HUES64 (cell line): Measurements from ENCODE around the gene FILIP1L.

Experiments used
- H3K27ac ChIP-seq: 2 replicates; pipeline ENCODE4 v1.7.0; 2013; ENCODE audit warnings: low read depth, low read length, inconsistent platforms
- H3K27me3 ChIP-seq: 2 replicates; pipeline ENCODE4 v1.6.1; 2013; ENCODE audit warnings: mild to moderate bottlenecking, low read length; ENCODE audit not compliant: insufficient read depth
- H3K36me3 ChIP-seq: 2 replicates; pipeline ENCODE4 v1.6.1; 2013; ENCODE audit warnings: mild to moderate bottlenecking, low read length; ENCODE audit not compliant: insufficient read depth
- H3K4me1 ChIP-seq: 2 replicates; pipeline ENCODE4 v1.6.1; 2013; ENCODE audit warnings: mild to moderate bottlenecking, low read length, moderate library complexity; ENCODE audit not compliant: insufficient read depth
- H3K4me3 ChIP-seq: 2 replicates; pipeline ENCODE4 v1.5.1; 2013; ENCODE audit warnings: mild to moderate bottlenecking, low read length, moderate library complexity
- H3K9ac ChIP-seq: 2 replicates; pipeline ENCODE4 v1.6.1; 2013; ENCODE audit warnings: mild to moderate bottlenecking, low read depth, low read length
- H3K9me3 ChIP-seq: 2 replicates; pipeline ENCODE4 v1.6.1; 2013; ENCODE audit warnings: low read depth, low read length; ENCODE audit not compliant: insufficient read depth
- WGBS: fragments of 150-250, 120-280 bp; methylation state at CpG from one replicate; pipeline ENCODE4 v1.1.7; 2013; ENCODE audit warnings: missing lambda C conversion rate; 5-methylcytosine and 5-hydroxymethylcytosine counted together

Gene FILIP1L

GRCh38 chr3:100149713-100150415 lies 35.6 kb upstream of the FILIP1L start:
- Histone ChIP-seq H3K27me3 (no peaks in the 10 kb centered on the region), H3K4me1 (no peaks in the 10 kb centered on the region), H3K27ac (no peak overlapping the region), H3K9ac (no peak overlapping the region), H3K36me3 (peaks cover 13% of the 10 kb centered on the region), H3K9me3 (peaks cover under 1% of the 10 kb centered on the region; the same call in 1 of the 2 replicates), H3K4me3 (no peak overlapping the region)
- 97% methylated on average over 6 of the region's 6 CpGs for WGBS

- H3K4me3 ChIP-seq, result no peak overlapping the region
Measured at GRCh38 chr3:100149130-100149529, 34.8 kb upstream of the FILIP1L start.

GRCh38 chr3:100144255-100144866 lies 30.1 kb upstream of the FILIP1L start:
- Histone ChIP-seq H3K4me3 (no peak overlapping the region), H3K9me3 (peaks cover 12% of the 10 kb centered on the region; the same call in 1 of the 2 replicates), H3K27ac (no peak overlapping the region), H3K4me1 (no peaks in the 10 kb centered on the region), H3K9ac (no peak overlapping the region), H3K27me3 (no peaks in the 10 kb centered on the region), H3K36me3 (peaks cover 5% of the 10 kb centered on the region)
- 89% methylated on average over 1 of the region's 1 CpG for WGBS

More at GRCh38 chr3:100149130-100149529, 34.8 kb upstream of the FILIP1L start:
- no peak overlapping the region for H3K27ac ChIP-seq
- WGBS, result 99% methylated on average over 2 of the region's 2 CpGs
- H3K27me3 ChIP-seq, result no peaks in the 10 kb centered on the region
- no peaks in the 10 kb centered on the region for H3K9me3 ChIP-seq
- peaks cover 10% of the 10 kb centered on the region for H3K36me3 ChIP-seq
- no peaks in the 10 kb centered on the region for H3K4me1 ChIP-seq
- no peak overlapping the region for H3K9ac ChIP-seq

- H3K4me1 ChIP-seq, result no peaks in the 10 kb centered on the region
- 90% methylated on average over 1 of the region's 1 CpG for WGBS
- H3K4me3 ChIP-seq, result no peak overlapping the region
Measured at GRCh38 chr3:100141586-100141985, 27.3 kb upstream of the FILIP1L start.

GRCh38 chr3:100140976-100141375 lies 26.7 kb upstream of the FILIP1L start:
- Histone ChIP-seq H3K9me3 (peaks cover 12% of the 10 kb centered on the region; the same call in 1 of the 2 replicates), H3K4me1 (no peaks in the 10 kb centered on the region), H3K4me3 (no peak overlapping the region), H3K9ac (no peak overlapping the region), H3K27ac (no peak overlapping the region), H3K36me3 (no peaks in the 10 kb centered on the region), H3K27me3 (no peaks in the 10 kb centered on the region)
- WGBS, result 100% methylated on average over 1 of the region's 1 CpG

More at GRCh38 chr3:100141586-100141985, 27.3 kb upstream of the FILIP1L start:
- H3K9ac ChIP-seq, result no peak overlapping the region
- peaks cover 12% of the 10 kb centered on the region; the same call in 1 of the 2 replicates for H3K9me3 ChIP-seq
- H3K36me3 ChIP-seq, result no peaks in the 10 kb centered on the region
- H3K27me3 ChIP-seq, result no peaks in the 10 kb centered on the region
- H3K27ac ChIP-seq, result no peak overlapping the region

GRCh38 chr3:100136921-100137320 lies 22.6 kb upstream of the FILIP1L start:
- Histone ChIP-seq H3K36me3 (no peaks in the 10 kb centered on the region), H3K4me3 (no peak overlapping the region), H3K27me3 (no peaks in the 10 kb centered on the region), H3K9me3 (no peaks in the 10 kb centered on the region), H3K9ac (no peak overlapping the region), H3K27ac (no peak overlapping the region), H3K4me1 (no peaks in the 10 kb centered on the region)
- WGBS, result 100% methylated on average over 1 of the region's 1 CpG

- 89% methylated on average over 6 of the region's 6 CpGs for WGBS
Measured at GRCh38 chr3:100131241-100131640, 16.9 kb upstream of the FILIP1L start.

GRCh38 chr3:100129941-100130340 lies 15.6 kb upstream of the FILIP1L start:
- no peak overlapping the region for H3K27ac ChIP-seq
- H3K36me3 ChIP-seq, result no peaks in the 10 kb centered on the region
- WGBS, result 100% methylated on average over 1 of the region's 1 CpG
- no peak overlapping the region for H3K4me3 ChIP-seq
- H3K9me3 ChIP-seq, result no peaks in the 10 kb centered on the region
- H3K4me1 ChIP-seq, result no peaks in the 10 kb centered on the region
- no peak overlapping the region for H3K9ac ChIP-seq
- H3K27me3 ChIP-seq, result no peaks in the 10 kb centered on the region

More at GRCh38 chr3:100131241-100131640, 16.9 kb upstream of the FILIP1L start:
- no peaks in the 10 kb centered on the region for H3K4me1 ChIP-seq
- H3K9me3 ChIP-seq, result no peaks in the 10 kb centered on the region
- H3K4me3 ChIP-seq, result no peak overlapping the region
- no peaks in the 10 kb centered on the region for H3K36me3 ChIP-seq
- no peak overlapping the region for H3K27ac ChIP-seq
- no peaks in the 10 kb centered on the region for H3K27me3 ChIP-seq
- H3K9ac ChIP-seq, result no peak overlapping the region

GRCh38 chr3:100128565-100128964 lies 14.3 kb upstream of the FILIP1L start:
- no peak overlapping the region for H3K9ac ChIP-seq
- H3K36me3 ChIP-seq, result no peaks in the 10 kb centered on the region
- H3K4me3 ChIP-seq, result no peak overlapping the region
- H3K4me1 ChIP-seq, result no peaks in the 10 kb centered on the region
- H3K27me3 ChIP-seq, result no peaks in the 10 kb centered on the region
- WGBS, result 93% methylated on average over 5 of the region's 5 CpGs
- no peak overlapping the region for H3K27ac ChIP-seq
- no peaks in the 10 kb centered on the region for H3K9me3 ChIP-seq

GRCh38 chr3:100127792-100128191 lies 13.5 kb upstream of the FILIP1L start:
- H3K4me1 ChIP-seq, result 0 out of 2 replicates have a peak, but pooled peaks cover 2% of the 10 kb centered on the region
- no peak overlapping the region for H3K9ac ChIP-seq
- H3K4me3 ChIP-seq, result no peak overlapping the region
- WGBS, result 91% methylated on average over 2 of the region's 2 CpGs
- H3K36me3 ChIP-seq, result no peaks in the 10 kb centered on the region
- H3K9me3 ChIP-seq, result no peaks in the 10 kb centered on the region
- H3K27ac ChIP-seq, result no peak overlapping the region
- H3K27me3 ChIP-seq, result no peaks in the 10 kb centered on the region

- no peaks in the 10 kb centered on the region for H3K27me3 ChIP-seq
- no peak overlapping the region for H3K27ac ChIP-seq
- H3K36me3 ChIP-seq, result no peaks in the 10 kb centered on the region
- H3K9me3 ChIP-seq, result no peaks in the 10 kb centered on the region
- no peak overlapping the region for H3K9ac ChIP-seq
- peaks cover 8% of the 10 kb centered on the region; the same call in 1 of the 2 replicates for H3K4me1 ChIP-seq
- WGBS, result 90% methylated on average over 5 of the region's 5 CpGs
- no peak overlapping the region for H3K4me3 ChIP-seq
Measured at GRCh38 chr3:100125161-100125938, 11.0 kb upstream of the FILIP1L start.
